ENCODE data around the gene SH2D4B.

- no peak for TF ChIP-seq CTCF (IDR thresholded peaks at IDR 0.05)
- TF ChIP-seq POLR2A (IDR thresholded peaks at IDR 0.05) = no peak
Measured at GRCh38 chr10:80600256-80600655, 62.6 kb downstream of the SH2D4B start.
